ENCODE data around the gene FGR. TPM values are rescaled to one million over a fixed set of nuclear protein-coding genes. Genes with fewer than 3 reads are reported as not detected.

The FGR gene
- total RNA-seq, 2 experiments from 2014 or later: 0.30 to 0.35 TPM

- H3K4me1 Mint-ChIP-seq: no peaks in the 10 kb centered on the region
- no peaks in the 10 kb centered on the region for H3K9me3 Mint-ChIP-seq
- no peak overlapping the region for H3K27ac Mint-ChIP-seq
- DNase-seq: no peak
- H3K4me3 Mint-ChIP-seq: no peak overlapping the region
- H3K27me3 Mint-ChIP-seq: no peaks in the 10 kb centered on the region
- H3K36me3 Mint-ChIP-seq: no peaks in the 10 kb centered on the region
Measured at GRCh38 chr1:27588256-27589232, 46.4 kb downstream of the FGR start.

GRCh38 chr1:27585684-27586083 is 49.3 kb downstream of the FGR start:
- Mint-ChIP-seq H3K27ac (no peak overlapping the region), H3K36me3 (peaks cover 9% of the 10 kb centered on the region), H3K9me3 (no peaks in the 10 kb centered on the region), H3K4me3 (no peak overlapping the region), H3K27me3 (no peaks in the 10 kb centered on the region), H3K4me1 (peaks cover 6% of the 10 kb centered on the region)
- no peak for DNase-seq

DNA sequence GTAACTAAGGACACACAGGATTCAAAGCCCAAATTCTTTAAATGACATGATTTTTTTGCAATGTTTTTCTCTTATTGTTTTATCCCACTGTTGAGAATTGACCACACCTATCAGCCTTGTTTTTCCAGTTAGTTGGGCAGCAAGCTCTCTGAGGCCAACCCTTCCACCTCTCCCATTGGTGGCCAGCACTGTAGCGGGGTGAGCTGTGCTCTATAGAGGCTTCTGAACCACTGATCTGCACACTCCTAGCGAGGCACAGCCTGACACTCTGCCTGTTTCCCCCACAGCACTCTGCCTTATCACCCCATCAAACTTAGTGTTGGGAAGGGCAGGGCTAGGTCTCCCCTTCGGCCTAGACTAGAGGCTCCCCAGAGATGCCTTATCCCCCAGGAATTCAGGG is 50.5 kb downstream of the FGR start:
- H3K27ac Mint-ChIP-seq: no peak overlapping the region
- DNase-seq: no peak
- peaks cover 9% of the 10 kb centered on the region for H3K36me3 Mint-ChIP-seq
- H3K9me3 Mint-ChIP-seq: no peaks in the 10 kb centered on the region
- H3K4me3 Mint-ChIP-seq: no peak overlapping the region
- H3K27me3 Mint-ChIP-seq: peaks cover 3% of the 10 kb centered on the region
- H3K4me1 Mint-ChIP-seq: peaks cover 9% of the 10 kb centered on the region

GRCh38 chr1:27583479-27583878 is 51.5 kb downstream of the FGR start:
- no peak for DNase-seq
- Mint-ChIP-seq H3K9me3 (no peaks in the 10 kb centered on the region), H3K27me3 (peaks cover 3% of the 10 kb centered on the region), H3K36me3 (peaks cover 9% of the 10 kb centered on the region), H3K4me3 (no peak overlapping the region), H3K27ac (no peak overlapping the region), H3K4me1 (peaks cover 15% of the 10 kb centered on the region)

- H3K4me3 Mint-ChIP-seq: no peak overlapping the region
- no peak overlapping the region for H3K27ac Mint-ChIP-seq
Measured at GRCh38 chr1:27581823-27582243, 53.2 kb downstream of the FGR start.

GRCh38 chr1:27577504-27578188 is 57.3 kb downstream of the FGR start:
- Mint-ChIP-seq H3K4me1 (peaks cover 13% of the 10 kb centered on the region), H3K9me3 (no peaks in the 10 kb centered on the region), H3K27me3 (peaks cover 7% of the 10 kb centered on the region), H3K36me3 (peaks cover 5% of the 10 kb centered on the region), H3K27ac (no peak overlapping the region), H3K4me3 (no peak overlapping the region)
- DNase-seq: no peak

More at GRCh38 chr1:27581823-27582243, 53.2 kb downstream of the FGR start:
- DNase-seq: no peak
- H3K4me1 Mint-ChIP-seq: peaks cover 16% of the 10 kb centered on the region
- peaks cover 9% of the 10 kb centered on the region for H3K36me3 Mint-ChIP-seq
- no peaks in the 10 kb centered on the region for H3K9me3 Mint-ChIP-seq
- peaks cover 7% of the 10 kb centered on the region for H3K27me3 Mint-ChIP-seq

GRCh38 chr1:27576806-27577227 is 58.2 kb downstream of the FGR start:
- H3K36me3 Mint-ChIP-seq: peaks cover 2% of the 10 kb centered on the region
- H3K4me1 Mint-ChIP-seq: peaks cover 13% of the 10 kb centered on the region
- H3K9me3 Mint-ChIP-seq: no peaks in the 10 kb centered on the region
- peaks cover 7% of the 10 kb centered on the region for H3K27me3 Mint-ChIP-seq
- no peak for DNase-seq
- no peak overlapping the region for H3K27ac Mint-ChIP-seq
- no peak overlapping the region for H3K4me3 Mint-ChIP-seq

DNA sequence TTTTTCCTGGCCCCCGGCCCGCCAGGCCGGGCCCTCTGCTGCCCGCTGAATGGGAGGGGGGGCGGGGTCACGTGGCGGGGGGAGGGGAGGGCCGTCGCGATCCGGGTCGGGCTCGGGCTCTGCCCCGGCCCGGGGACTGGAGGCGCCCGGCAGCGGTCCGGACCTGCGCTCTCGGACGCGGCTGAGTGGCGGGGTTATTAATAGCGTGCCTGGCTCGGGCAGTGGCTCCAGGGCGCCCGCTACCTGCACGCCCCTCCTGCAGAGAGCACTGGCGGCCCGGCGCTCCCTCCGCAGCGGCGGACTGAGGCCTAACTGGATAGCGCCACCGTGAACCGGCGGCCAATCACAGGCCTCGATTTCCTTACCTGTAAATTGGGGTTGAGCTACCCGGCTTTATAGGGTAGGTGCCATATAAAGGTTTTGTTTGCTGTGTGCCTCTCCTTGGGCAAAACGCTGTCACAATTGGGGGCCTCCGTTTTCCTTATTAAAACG is 59.1 kb downstream of the FGR start:
- Mint-ChIP-seq H3K4me1 (peaks cover 13% of the 10 kb centered on the region), H3K27me3 (peaks cover 7% of the 10 kb centered on the region), H3K27ac (no peak overlapping the region), H3K9me3 (no peaks in the 10 kb centered on the region), H3K4me3 (no peak overlapping the region), H3K36me3 (no peaks in the 10 kb centered on the region)
- no peak for DNase-seq

- DNase-seq: no peak
- Mint-ChIP-seq H3K4me1 (peaks cover 13% of the 10 kb centered on the region), H3K36me3 (no peaks in the 10 kb centered on the region), H3K4me3 (no peak overlapping the region), H3K27ac (no peak overlapping the region), H3K27me3 (peaks cover 3% of the 10 kb centered on the region), H3K9me3 (no peaks in the 10 kb centered on the region)
Measured at GRCh38 chr1:27574871-27575831, 59.8 kb downstream of the FGR start.

GRCh38 chr1:27574001-27574781 is 60.8 kb downstream of the FGR start:
- Mint-ChIP-seq H3K27ac (no peak overlapping the region), H3K4me3 (no peak overlapping the region), H3K4me1 (peaks cover 9% of the 10 kb centered on the region), H3K9me3 (no peaks in the 10 kb centered on the region), H3K27me3 (peaks cover 3% of the 10 kb centered on the region), H3K36me3 (no peaks in the 10 kb centered on the region)
- DNase-seq: no peak

GRCh38 chr1:27572679-27573426 is 62.1 kb downstream of the FGR start:
- DNase-seq: no peak
- Mint-ChIP-seq H3K4me1 (peaks cover 14% of the 10 kb centered on the region), H3K4me3 (no peak overlapping the region), H3K36me3 (no peaks in the 10 kb centered on the region), H3K27ac (no peak overlapping the region), H3K27me3 (peaks cover 3% of the 10 kb centered on the region), H3K9me3 (no peaks in the 10 kb centered on the region)

GRCh38 chr1:27572019-27572678 is 62.8 kb downstream of the FGR start:
- no peaks in the 10 kb centered on the region for H3K36me3 Mint-ChIP-seq
- no peak overlapping the region for H3K4me3 Mint-ChIP-seq
- H3K27ac Mint-ChIP-seq: no peak overlapping the region
- H3K4me1 Mint-ChIP-seq: peaks cover 17% of the 10 kb centered on the region
- peaks cover 3% of the 10 kb centered on the region for H3K27me3 Mint-ChIP-seq
- H3K9me3 Mint-ChIP-seq: no peaks in the 10 kb centered on the region
- DNase-seq: no peak

DNA sequence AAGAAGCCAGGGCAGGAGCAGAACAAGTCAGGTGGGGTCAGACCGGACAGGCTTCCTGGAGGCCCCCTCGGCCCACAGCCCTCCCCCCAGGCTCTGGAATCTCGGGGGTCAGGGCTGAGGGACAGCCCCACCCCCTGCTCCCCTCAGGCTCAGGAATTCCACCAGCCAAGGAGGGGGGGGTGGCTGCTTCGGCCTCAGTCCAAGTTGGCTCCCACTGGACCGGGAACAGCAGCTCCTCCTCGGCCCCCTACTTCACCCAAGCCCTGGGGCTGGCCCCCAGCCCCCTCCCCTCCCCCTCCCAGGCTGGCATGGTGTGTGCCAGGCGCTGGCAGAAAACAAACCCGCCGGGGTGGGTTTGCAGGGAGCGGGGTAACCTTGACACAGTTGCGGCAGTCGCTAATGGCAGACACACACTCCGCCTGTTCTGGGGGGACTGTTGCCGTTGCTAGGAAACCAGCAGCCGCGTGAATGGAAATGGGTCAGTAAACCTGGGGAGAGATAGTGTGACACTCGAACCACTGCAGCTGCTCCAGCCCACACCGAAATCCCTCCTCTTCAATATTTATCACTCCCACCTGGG is 63.5 kb downstream of the FGR start:
- H3K4me1 Mint-ChIP-seq: peaks cover 15% of the 10 kb centered on the region
- no peaks in the 10 kb centered on the region for H3K27me3 Mint-ChIP-seq
- H3K4me3 Mint-ChIP-seq: no peak overlapping the region
- H3K36me3 Mint-ChIP-seq: no peaks in the 10 kb centered on the region
- H3K9me3 Mint-ChIP-seq: no peaks in the 10 kb centered on the region
- no peak overlapping the region for H3K27ac Mint-ChIP-seq
- DNase-seq: no peak

All from activated naive CD8-positive, alpha-beta T cell treated with anti-CD3 and anti-CD28 coated beads for 36 hours (primary cell).